VCaP (cell line): ENCODE results near the gene TRAPPC8.
A peak's percentile ranks its signal among the peaks of the same experiment; 100 is the strongest.
"Not testable (repeated sequence)": the region's sequence is repeated elsewhere in the genome, so short reads cannot be mapped to it uniquely, and the experiment has no call there.

Experiments used
- H3K27ac ChIP-seq: fragments of 450-650 bp; 2 replicates; pipeline ENCODE4 v1.5.1; 2017
- TF ChIP-seq, protein P1 (sequence below): fragments of 450-650 bp; conservative IDR thresholded peaks from 2 replicates; pipeline ENCODE4 v1.5.1; 2017; ENCODE audit warnings: mild to moderate bottlenecking, moderate library complexity

The TRAPPC8 gene

DNA sequence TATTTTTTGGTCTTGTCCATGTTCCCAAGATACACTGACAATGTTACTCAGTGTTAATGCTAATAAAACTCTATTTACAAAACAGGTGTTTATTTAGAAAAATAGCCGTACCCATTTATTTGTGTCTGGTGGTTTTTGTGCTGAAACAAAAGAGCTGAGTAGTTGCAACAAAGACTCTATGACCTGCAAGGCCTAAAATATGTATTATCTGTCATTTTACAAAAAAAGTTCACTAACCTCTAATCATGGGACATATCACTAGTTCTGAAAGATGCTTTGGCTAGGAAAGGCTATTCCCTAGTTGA lies 123.1 kb downstream of the TRAPPC8 start:
- TF ChIP-seq, protein P1, sequence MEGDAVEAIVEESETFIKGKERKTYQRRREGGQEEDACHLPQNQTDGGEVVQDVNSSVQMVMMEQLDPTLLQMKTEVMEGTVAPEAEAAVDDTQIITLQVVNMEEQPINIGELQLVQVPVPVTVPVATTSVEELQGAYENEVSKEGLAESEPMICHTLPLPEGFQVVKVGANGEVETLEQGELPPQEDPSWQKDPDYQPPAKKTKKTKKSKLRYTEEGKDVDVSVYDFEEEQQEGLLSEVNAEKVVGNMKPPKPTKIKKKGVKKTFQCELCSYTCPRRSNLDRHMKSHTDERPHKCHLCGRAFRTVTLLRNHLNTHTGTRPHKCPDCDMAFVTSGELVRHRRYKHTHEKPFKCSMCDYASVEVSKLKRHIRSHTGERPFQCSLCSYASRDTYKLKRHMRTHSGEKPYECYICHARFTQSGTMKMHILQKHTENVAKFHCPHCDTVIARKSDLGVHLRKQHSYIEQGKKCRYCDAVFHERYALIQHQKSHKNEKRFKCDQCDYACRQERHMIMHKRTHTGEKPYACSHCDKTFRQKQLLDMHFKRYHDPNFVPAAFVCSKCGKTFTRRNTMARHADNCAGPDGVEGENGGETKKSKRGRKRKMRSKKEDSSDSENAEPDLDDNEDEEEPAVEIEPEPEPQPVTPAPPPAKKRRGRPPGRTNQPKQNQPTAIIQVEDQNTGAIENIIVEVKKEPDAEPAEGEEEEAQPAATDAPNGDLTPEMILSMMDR, result peak; percentile 38
- no peak overlapping the region for H3K27ac ChIP-seq

DNA sequence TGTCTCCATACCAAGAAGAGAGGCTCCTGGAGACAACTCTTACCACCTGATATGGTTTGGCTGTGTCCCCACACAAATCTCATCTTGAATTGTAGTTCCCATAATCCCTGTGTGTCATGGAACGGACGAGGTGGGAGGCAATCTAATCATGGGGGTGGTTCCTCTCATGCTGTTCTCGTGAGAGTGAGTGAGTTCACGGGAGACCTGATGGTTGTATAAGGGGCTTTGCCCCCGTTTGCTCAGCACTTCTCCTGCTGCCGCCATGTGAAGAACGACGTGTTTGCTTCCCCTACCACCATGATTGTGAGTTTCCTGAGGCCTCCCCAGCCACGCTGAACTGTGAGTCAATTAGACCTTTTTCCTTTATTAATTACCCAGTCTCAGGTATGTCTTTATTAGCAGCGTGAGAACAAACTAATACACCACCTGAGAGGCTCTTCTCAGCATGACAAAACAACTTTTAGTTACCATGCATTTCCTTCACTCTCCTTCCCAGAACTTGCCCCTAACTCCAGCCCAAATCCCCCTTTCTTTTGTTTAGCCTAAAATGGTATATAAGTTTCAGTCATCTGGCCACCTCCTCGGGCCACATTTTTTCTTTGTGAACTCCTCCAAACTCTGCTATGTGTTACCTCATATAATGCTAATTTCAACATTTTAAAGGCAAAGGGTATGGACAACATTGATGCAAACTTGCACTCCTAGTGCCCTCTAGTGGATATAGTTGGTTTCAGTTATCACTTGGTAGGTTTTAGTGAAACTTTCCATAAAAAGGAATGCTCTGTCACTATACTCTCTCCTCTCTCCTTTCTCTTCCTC lies 123.6 kb downstream of the TRAPPC8 start:
- no peak overlapping the region for H3K27ac ChIP-seq
- TF ChIP-seq, protein P1, result peak; percentile 83

DNA sequence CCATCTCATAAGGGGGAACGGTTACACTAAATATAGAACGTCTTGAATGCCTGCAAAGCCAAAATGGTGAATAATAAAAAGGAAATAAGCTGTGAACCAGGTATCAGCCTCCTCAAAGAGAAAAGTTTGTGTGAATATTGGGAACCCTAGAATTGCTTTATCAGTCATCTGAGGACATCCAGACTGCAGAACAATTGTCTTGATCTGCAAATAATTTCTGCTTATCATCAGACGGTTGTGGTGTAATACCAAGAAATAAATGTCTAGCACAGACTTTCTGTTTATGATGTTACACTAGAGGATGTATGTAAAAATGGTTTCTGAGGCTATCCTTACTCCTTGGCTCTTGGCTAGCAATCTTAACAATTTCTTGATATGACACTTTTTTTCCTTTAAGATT lies 128.8 kb downstream of the TRAPPC8 start:
- TF ChIP-seq, protein P1, result no peak
- H3K27ac ChIP-seq, result no peak overlapping the region

GRCh38 chr18:31810336-31811130 lies 132.4 kb downstream of the TRAPPC8 start:
- H3K27ac ChIP-seq, result peak overlapping the region; percentile 68

GRCh38 chr18:31809049-31809448 lies 133.9 kb downstream of the TRAPPC8 start:
- peak overlapping the region; percentile 68 for H3K27ac ChIP-seq

DNA sequence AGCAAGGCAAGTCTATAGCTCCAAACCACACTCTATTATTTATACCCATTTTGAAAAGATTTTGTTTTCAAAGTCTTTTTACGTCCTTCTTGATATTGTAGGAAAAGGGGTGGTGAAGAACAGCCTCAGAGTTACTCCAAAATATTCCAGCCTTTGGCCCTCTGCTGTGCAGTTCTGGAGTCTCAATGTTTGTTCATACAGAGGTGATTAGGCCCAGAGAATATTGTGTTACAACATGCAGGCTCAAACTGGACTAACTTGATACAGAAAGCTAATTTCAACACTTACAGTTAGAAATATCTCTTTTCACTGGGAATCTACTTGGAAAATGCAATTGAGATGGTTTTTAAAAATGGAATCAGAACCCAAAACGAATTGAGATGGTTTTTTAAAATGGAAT lies 141.8 kb downstream of the TRAPPC8 start:
- TF ChIP-seq, protein P1, result no peak
- no peak overlapping the region for H3K27ac ChIP-seq

- H3K27ac ChIP-seq, result not testable (repeated sequence)
These were observed 143.7 kb downstream of the TRAPPC8 start for GRCh38 chr18:31799257-31799656.

DNA sequence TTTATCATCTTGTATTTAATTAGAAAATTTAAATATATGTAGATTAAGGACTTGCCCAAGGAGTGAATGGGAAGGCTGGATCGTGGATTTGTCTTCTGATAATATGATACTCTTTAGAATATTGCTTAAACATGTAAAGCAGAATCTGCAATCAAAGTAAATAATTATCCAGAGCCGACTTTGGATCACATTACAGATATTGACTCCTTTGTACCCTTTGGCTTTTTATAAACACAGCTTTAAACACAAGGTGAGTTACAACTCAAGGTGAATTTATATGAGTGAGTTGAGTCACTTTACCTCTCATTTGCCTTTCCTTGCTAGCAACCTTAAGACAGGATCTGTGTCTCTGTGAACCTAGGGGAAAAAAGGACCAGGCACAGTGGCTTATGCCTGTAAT lies 144.5 kb downstream of the TRAPPC8 start:
- TF ChIP-seq, protein P1, result no peak
- H3K27ac ChIP-seq, result no peak overlapping the region

DNA sequence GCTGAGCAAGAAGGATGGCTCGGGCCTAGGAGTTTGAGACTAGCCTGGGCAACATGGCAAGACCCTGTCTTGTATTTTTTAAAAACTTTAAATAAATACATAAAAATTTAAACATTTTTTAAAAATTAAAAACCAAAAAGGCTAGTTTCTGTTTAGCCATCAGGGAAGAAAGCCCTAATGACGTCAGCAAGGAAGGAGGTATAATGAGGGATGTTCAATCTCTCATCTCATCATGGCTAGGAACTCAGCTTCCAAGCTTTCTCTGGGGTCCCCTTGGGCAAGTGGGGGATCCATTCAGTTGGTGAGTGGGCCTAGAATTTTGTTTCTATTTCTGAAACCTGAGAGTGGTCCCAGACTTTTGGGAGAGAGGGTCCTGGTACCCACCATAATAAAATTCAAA lies 147.2 kb downstream of the TRAPPC8 start:
- no peak overlapping the region for H3K27ac ChIP-seq
- TF ChIP-seq, protein P1, result no peak
